ENCODE results near the gene SLC38A5.

Gene SLC38A5

GRCh38 chrX:48489296-48489695 is 19.2 kb upstream of the SLC38A5 start:
- H3K4me2 ChIP-seq (ENCODE audit: low read length) = no peak overlapping the region
- no peak overlapping the region for H2AK5ac ChIP-seq (ENCODE audit: low read length)

GRCh38 chrX:48488034-48488433 is 18.0 kb upstream of the SLC38A5 start:
- Histone ChIP-seq H3K4ac (ENCODE audit: low read depth, low read length) (peak overlapping the region; percentile 21), H4K8ac (ENCODE audit: low read depth, low read length) (no peak overlapping the region), H3K18ac (ENCODE audit: low read length) (no peak overlapping the region), H4K12ac (ENCODE audit: low read depth, low read length) (no peak overlapping the region), H3K79me2 (ENCODE audit: control insufficient read depth, insufficient read depth, low read length, poor library complexity) (no peaks in the 10 kb centered on the region), H3K27ac (ENCODE audit: low read depth, low read length) (peak overlapping the region; percentile 73), H4K91ac (ENCODE audit: low read depth, low read length) (peak overlapping the region; percentile 55), H3K14ac (ENCODE audit: low read length) (peak overlapping the region; percentile 5), H3K79me1 (ENCODE audit: low read length) (peaks cover 3% of the 10 kb centered on the region), H3K4me2 (ENCODE audit: low read length) (no peak overlapping the region), H3K27me3 (ENCODE audit: insufficient read depth, low read length) (no peaks in the 10 kb centered on the region), H3K4me3 (ENCODE audit: low read depth, low read length) (no peak overlapping the region), H3K36me3 (ENCODE audit: control insufficient read depth in 1 of 2, insufficient read depth in 2 of 2, low read length in 2 of 2) (peaks cover 7 to 9% of the 10 kb centered on the region in 2 experiments), H3K4me1 (ENCODE audit: control insufficient read depth in 1 of 2, insufficient read depth in 2 of 2, low read length in 2 of 2) (peaks cover 4 to 12% of the 10 kb centered on the region in 2 experiments), H3K9ac (ENCODE audit: low read length) (no peak overlapping the region), H2BK12ac (ENCODE audit: low read length) (no peak overlapping the region), H2AK5ac (ENCODE audit: low read length) (no peak overlapping the region), H2BK120ac (ENCODE audit: insufficient read depth, low read length, poor library complexity) (no peak overlapping the region), H2BK5ac (ENCODE audit: low read depth, low read length, poor library complexity) (no peak overlapping the region), H2AFZ (ENCODE audit: insufficient read depth, low read length, poor library complexity) (no peak overlapping the region), H3K23ac (ENCODE audit: low read length) (no peak overlapping the region), H3K9me3 (ENCODE audit: insufficient read depth, low read depth, low read length) (peaks cover 5% of the 10 kb centered on the region)
- no peak for DNase-seq
- no CpG with 5 or more reads among the region's 3 CpGs for WGBS (ENCODE audit: extremely low coverage, insufficient coverage, insufficient read length)

More at GRCh38 chrX:48489296-48489695, 19.2 kb upstream of the SLC38A5 start:
- H3K36me3 ChIP-seq (ENCODE audit: control insufficient read depth in 1 of 2, insufficient read depth in 2 of 2, low read length in 2 of 2) = peaks cover 2 to 4% of the 10 kb centered on the region in 2 experiments
- H3K79me1 ChIP-seq (ENCODE audit: low read length) = peaks cover 3% of the 10 kb centered on the region
- H2AFZ ChIP-seq (ENCODE audit: insufficient read depth, low read length, poor library complexity) = no peak overlapping the region
- H3K27me3 ChIP-seq (ENCODE audit: insufficient read depth, low read length) = no peaks in the 10 kb centered on the region
- no peak overlapping the region for H3K14ac ChIP-seq (ENCODE audit: low read length)
- H3K4me1 ChIP-seq (ENCODE audit: control insufficient read depth in 1 of 2, insufficient read depth in 2 of 2, low read length in 2 of 2) = peaks cover 4 to 12% of the 10 kb centered on the region in 2 experiments
- H3K79me2 ChIP-seq (ENCODE audit: control insufficient read depth, insufficient read depth, low read length, poor library complexity) = no peaks in the 10 kb centered on the region
- WGBS (ENCODE audit: extremely low coverage, insufficient coverage, insufficient read length) = no CpG with 5 or more reads among the region's 9 CpGs
- no peak for DNase-seq
- H2BK120ac ChIP-seq (ENCODE audit: insufficient read depth, low read length, poor library complexity) = no peak overlapping the region
- H4K8ac ChIP-seq (ENCODE audit: low read depth, low read length) = no peak overlapping the region
- H4K91ac ChIP-seq (ENCODE audit: low read depth, low read length) = no peak overlapping the region
- H4K12ac ChIP-seq (ENCODE audit: low read depth, low read length) = no peak overlapping the region
- no peak overlapping the region for H3K9ac ChIP-seq (ENCODE audit: low read length)
- H3K4me3 ChIP-seq (ENCODE audit: low read depth, low read length) = no peak overlapping the region
- H3K18ac ChIP-seq (ENCODE audit: low read length) = no peak overlapping the region
- H3K4ac ChIP-seq (ENCODE audit: low read depth, low read length) = no peak overlapping the region
- no peak overlapping the region for H2BK5ac ChIP-seq (ENCODE audit: low read depth, low read length, poor library complexity)
- H3K27ac ChIP-seq (ENCODE audit: low read depth, low read length) = no peak overlapping the region
- no peak overlapping the region for H3K23ac ChIP-seq (ENCODE audit: low read length)
- H2BK12ac ChIP-seq (ENCODE audit: low read length) = no peak overlapping the region
- H3K9me3 ChIP-seq (ENCODE audit: insufficient read depth, low read depth, low read length) = peaks cover 5% of the 10 kb centered on the region

- Histone ChIP-seq H4K12ac (ENCODE audit: low read depth, low read length) (no peak overlapping the region), H2BK5ac (ENCODE audit: low read depth, low read length, poor library complexity) (peak overlapping the region; percentile 38), H4K8ac (ENCODE audit: low read depth, low read length) (no peak overlapping the region), H3K4ac (ENCODE audit: low read depth, low read length) (no peak overlapping the region), H3K79me2 (ENCODE audit: control insufficient read depth, insufficient read depth, low read length, poor library complexity) (no peaks in the 10 kb centered on the region), H3K36me3 (ENCODE audit: control insufficient read depth in 1 of 2, insufficient read depth in 2 of 2, low read length in 2 of 2) (peaks cover 10 to 12% of the 10 kb centered on the region in 2 experiments), H2AK5ac (ENCODE audit: low read length) (no peak overlapping the region), H2BK120ac (ENCODE audit: insufficient read depth, low read length, poor library complexity) (no peak overlapping the region), H3K4me1 (ENCODE audit: control insufficient read depth in 1 of 2, insufficient read depth in 2 of 2, low read length in 2 of 2) (peaks cover 4 to 10% of the 10 kb centered on the region in 2 experiments), H2AFZ (ENCODE audit: insufficient read depth, low read length, poor library complexity) (no peak overlapping the region), H3K9ac (ENCODE audit: low read length) (no peak overlapping the region), H3K18ac (ENCODE audit: low read length) (no peak overlapping the region), H3K14ac (ENCODE audit: low read length) (peak overlapping the region; percentile 18), H3K9me3 (ENCODE audit: insufficient read depth, low read depth, low read length) (peaks cover 5% of the 10 kb centered on the region), H3K23ac (ENCODE audit: low read length) (no peak overlapping the region), H3K79me1 (ENCODE audit: low read length) (peaks cover 3% of the 10 kb centered on the region), H3K4me3 (ENCODE audit: low read depth, low read length) (no peak overlapping the region), H2BK12ac (ENCODE audit: low read length) (no peak overlapping the region), H3K27me3 (ENCODE audit: insufficient read depth, low read length) (no peaks in the 10 kb centered on the region), H4K91ac (ENCODE audit: low read depth, low read length) (peak overlapping the region; percentile 55), H3K4me2 (ENCODE audit: low read length) (no peak overlapping the region), H3K27ac (ENCODE audit: low read depth, low read length) (peak overlapping the region; percentile 73)
- no CpG with 5 or more reads among the region's 10 CpGs for WGBS (ENCODE audit: extremely low coverage, insufficient coverage, insufficient read length)
- DNase-seq = peak; percentile 67 to 68
Measured at GRCh38 chrX:48487362-48487798, 17.3 kb upstream of the SLC38A5 start.

GRCh38 chrX:48482526-48482925 is 12.5 kb upstream of the SLC38A5 start:
- H3K9ac ChIP-seq (ENCODE audit: low read length) = no peak overlapping the region
- H3K9me3 ChIP-seq (ENCODE audit: insufficient read depth, low read depth, low read length) = no peaks in the 10 kb centered on the region
- no peak overlapping the region for H3K14ac ChIP-seq (ENCODE audit: low read length)
- H3K18ac ChIP-seq (ENCODE audit: low read length) = no peak overlapping the region
- H2AK5ac ChIP-seq (ENCODE audit: low read length) = no peak overlapping the region
- H4K91ac ChIP-seq (ENCODE audit: low read depth, low read length) = no peak overlapping the region
- H3K79me2 ChIP-seq (ENCODE audit: control insufficient read depth, insufficient read depth, low read length, poor library complexity) = no peaks in the 10 kb centered on the region
- H3K23ac ChIP-seq (ENCODE audit: low read length) = no peak overlapping the region
- no peak overlapping the region for H2BK120ac ChIP-seq (ENCODE audit: insufficient read depth, low read length, poor library complexity)
- no peak overlapping the region for H3K4me3 ChIP-seq (ENCODE audit: low read depth, low read length)
- no peak overlapping the region for H2BK5ac ChIP-seq (ENCODE audit: low read depth, low read length, poor library complexity)
- H2BK12ac ChIP-seq (ENCODE audit: low read length) = no peak overlapping the region
- no peak overlapping the region for H3K4me2 ChIP-seq (ENCODE audit: low read length)
- H3K27me3 ChIP-seq (ENCODE audit: insufficient read depth, low read length) = no peaks in the 10 kb centered on the region
- WGBS (ENCODE audit: extremely low coverage, insufficient coverage, insufficient read length) = no CpG with 5 or more reads among the region's 7 CpGs
- no peak overlapping the region for H2AFZ ChIP-seq (ENCODE audit: insufficient read depth, low read length, poor library complexity)
- no peak overlapping the region for H4K8ac ChIP-seq (ENCODE audit: low read depth, low read length)
- H3K4ac ChIP-seq (ENCODE audit: low read depth, low read length) = no peak overlapping the region
- no peak overlapping the region for H3K27ac ChIP-seq (ENCODE audit: low read depth, low read length)
- DNase-seq = no peak
- no peaks in the 10 kb centered on the region for H3K79me1 ChIP-seq (ENCODE audit: low read length)
- H3K4me1 ChIP-seq (ENCODE audit: control insufficient read depth in 1 of 2, insufficient read depth in 2 of 2, low read length in 2 of 2) = no peaks in the 10 kb centered on the region
- H3K36me3 ChIP-seq (ENCODE audit: control insufficient read depth in 1 of 2, insufficient read depth in 2 of 2, low read length in 2 of 2) = peaks cover 35 to 43% of the 10 kb centered on the region in 2 experiments
- H4K12ac ChIP-seq (ENCODE audit: low read depth, low read length) = peak overlapping the region; percentile 30

Measured in trophoblast cell (in vitro differentiated cells and primary cell).